Smooth muscle cell (in vitro differentiated cells): ENCODE measurements around the gene DGLUCY. TPM values are rescaled to one million over a fixed set of nuclear protein-coding genes. Genes with fewer than 3 reads are reported as not detected.

Source experiments
- DNase-seq: peaks from one replicate; lab custom pipeline; 2025; ENCODE audit not compliant: unreplicated experiment; lab: John Stamatoyannopoulos, UW
- H2AFZ ChIP-seq: fragments of 200-600 bp; sonication (generic); 2 replicates; pipeline ENCODE4 v1.6.0; 2016; ENCODE audit warnings: antibody characterized with exemption, low read depth, mild to moderate bottlenecking
- H3F3A ChIP-seq: fragments of 200-600 bp; sonication (generic); 2 replicates; pipeline ENCODE4 v1.6.0; 2017; ENCODE audit warnings: antibody characterized with exemption, low read depth
- H3K27ac ChIP-seq: fragments of 200-600 bp; sonication (generic); 2 replicates; pipeline ENCODE4 v1.5.1; 2016; ENCODE audit warnings: low read depth, mild to moderate bottlenecking
- H3K27me3 ChIP-seq: fragments of 200-600 bp; sonication (generic); 2 replicates; pipeline ENCODE4 v1.6.1; 2016; ENCODE audit warnings: low read depth, mild to moderate bottlenecking
- H3K36me3 ChIP-seq: fragments of 200-600 bp; sonication (generic); 2 replicates; pipeline ENCODE4 v1.5.1; 2016; ENCODE audit warnings: low read depth
- H3K4me1 ChIP-seq: fragments of 200-600 bp; sonication (generic); 2 replicates; pipeline ENCODE4 v1.5.1; 2016; ENCODE audit warnings: low read depth
- H3K4me2 ChIP-seq: fragments of 200-600 bp; sonication (generic); 2 replicates; pipeline ENCODE4 v1.6.0; 2016; ENCODE audit warnings: mild to moderate bottlenecking
- H3K4me3 ChIP-seq: fragments of 200-600 bp; sonication (generic); 2 replicates; pipeline ENCODE4 v1.5.1; 2016; ENCODE audit warnings: mild to moderate bottlenecking
- H3K79me2 ChIP-seq: fragments of 200-600 bp; sonication (generic); 2 replicates; pipeline ENCODE4 v1.6.0; 2016; ENCODE audit warnings: low read depth, mild to moderate bottlenecking
- H3K9ac ChIP-seq: fragments of 200-600 bp; sonication (generic); 2 replicates; pipeline ENCODE4 v1.6.0; 2016; ENCODE audit warnings: low read depth
- H3K9me3 ChIP-seq: fragments of 200-600 bp; sonication (generic); replicated peaks from 2 replicates; pipeline ENCODE4 v1.5.1; 2016; ENCODE audit warnings: low read depth
- H4K20me1 ChIP-seq: fragments of 200-600 bp; sonication (generic); 2 replicates; pipeline ENCODE4 v1.6.0; 2016; ENCODE audit warnings: low read depth
- whole genome bisulfite sequencing: methylation state at CpG from one replicate; pipeline ENCODE4 v1.1.7; 2016; ENCODE audit warnings: low lambda C conversion rate; 5-methylcytosine and 5-hydroxymethylcytosine counted together
- polyA plus RNA-seq: library from polyadenylated mRNA; unstranded; fragments of >200 nt; fragmentation: Nextera tagmentation; extraction: Ambion mirVana; gene quantifications from 2 replicates; pipeline ENCODE4 v1.2.1, GENCODE V29; 2016
- total RNA-seq: library from RNA; depleted of rRNA; stranded (reverse); fragments of >200 nt; gene quantifications from 2 replicates; pipeline ENCODE4 v1.2.3, GENCODE V29; 2014
- TF ChIP-seq, protein P1 (sequence below): fragments of 200-600 bp; sonication (generic); IDR thresholded peaks from 2 replicates; pipeline ENCODE4 v1.5.1; 2017; ENCODE audit warnings: borderline replicate concordance, mild to moderate bottlenecking, antibody characterized with exemption; ENCODE audit not compliant: insufficient read depth, poor library complexity, severe bottlenecking

Gene DGLUCY
- total and polyA plus RNA-seq, 2 experiments from 2014 or later = 9.7 to 11.3 TPM

DNA sequence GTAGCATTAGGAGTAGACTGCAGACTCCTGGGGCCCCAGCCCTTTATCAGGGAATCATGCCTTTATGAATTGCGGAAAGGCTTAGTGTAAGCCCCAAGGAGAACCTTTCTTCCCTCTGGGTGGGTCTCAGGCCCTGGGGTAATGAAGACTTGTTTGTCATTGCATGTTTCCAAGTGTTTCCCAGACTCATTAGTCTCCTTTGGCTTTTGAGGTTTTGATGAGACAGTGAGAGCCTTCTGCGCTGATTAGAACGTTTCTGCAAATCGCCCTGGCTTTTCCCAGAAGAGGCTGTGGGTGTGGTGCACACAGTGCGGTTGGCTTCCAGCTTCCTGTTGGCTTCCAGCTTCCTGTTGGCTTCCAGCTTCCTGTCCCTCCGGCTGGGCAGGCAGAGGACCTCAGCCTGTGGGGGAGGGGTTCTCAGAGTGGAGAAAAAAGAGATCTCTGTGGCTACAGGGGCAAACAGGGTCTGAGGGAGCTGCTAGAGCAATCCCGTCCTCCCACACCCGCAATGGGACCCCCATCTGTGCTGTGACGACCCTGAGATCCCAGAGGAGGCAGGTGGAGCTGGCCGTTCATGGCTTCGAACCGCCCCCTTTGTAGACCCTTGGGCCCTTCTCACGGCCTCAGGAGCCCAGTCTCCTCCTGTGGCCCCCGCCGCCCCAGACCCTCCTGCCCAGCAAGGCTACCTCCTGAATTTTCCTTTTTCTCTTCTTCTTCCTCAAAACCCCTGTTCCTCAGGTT lies 88.5 kb downstream of the DGLUCY start:
- Histone ChIP-seq H3K4me2 (no peak overlapping the region), H3K9me3 (no peaks in the 10 kb centered on the region), H2AFZ (no peak overlapping the region), H3K27ac (peak overlapping the region; percentile 13), H4K20me1 (no peaks in the 10 kb centered on the region), H3K27me3 (no peaks in the 10 kb centered on the region), H3K36me3 (no peaks in the 10 kb centered on the region), H3K4me3 (no peak overlapping the region), H3F3A (no peaks in the 10 kb centered on the region), H3K79me2 (no peaks in the 10 kb centered on the region), H3K9ac (no peak overlapping the region), H3K4me1 (no peaks in the 10 kb centered on the region)
- DNase-seq = no peak
- TF ChIP-seq, protein P1, sequence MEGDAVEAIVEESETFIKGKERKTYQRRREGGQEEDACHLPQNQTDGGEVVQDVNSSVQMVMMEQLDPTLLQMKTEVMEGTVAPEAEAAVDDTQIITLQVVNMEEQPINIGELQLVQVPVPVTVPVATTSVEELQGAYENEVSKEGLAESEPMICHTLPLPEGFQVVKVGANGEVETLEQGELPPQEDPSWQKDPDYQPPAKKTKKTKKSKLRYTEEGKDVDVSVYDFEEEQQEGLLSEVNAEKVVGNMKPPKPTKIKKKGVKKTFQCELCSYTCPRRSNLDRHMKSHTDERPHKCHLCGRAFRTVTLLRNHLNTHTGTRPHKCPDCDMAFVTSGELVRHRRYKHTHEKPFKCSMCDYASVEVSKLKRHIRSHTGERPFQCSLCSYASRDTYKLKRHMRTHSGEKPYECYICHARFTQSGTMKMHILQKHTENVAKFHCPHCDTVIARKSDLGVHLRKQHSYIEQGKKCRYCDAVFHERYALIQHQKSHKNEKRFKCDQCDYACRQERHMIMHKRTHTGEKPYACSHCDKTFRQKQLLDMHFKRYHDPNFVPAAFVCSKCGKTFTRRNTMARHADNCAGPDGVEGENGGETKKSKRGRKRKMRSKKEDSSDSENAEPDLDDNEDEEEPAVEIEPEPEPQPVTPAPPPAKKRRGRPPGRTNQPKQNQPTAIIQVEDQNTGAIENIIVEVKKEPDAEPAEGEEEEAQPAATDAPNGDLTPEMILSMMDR = no peak
- 73% methylated on average over 15 of the region's 15 CpGs for WGBS

DNA sequence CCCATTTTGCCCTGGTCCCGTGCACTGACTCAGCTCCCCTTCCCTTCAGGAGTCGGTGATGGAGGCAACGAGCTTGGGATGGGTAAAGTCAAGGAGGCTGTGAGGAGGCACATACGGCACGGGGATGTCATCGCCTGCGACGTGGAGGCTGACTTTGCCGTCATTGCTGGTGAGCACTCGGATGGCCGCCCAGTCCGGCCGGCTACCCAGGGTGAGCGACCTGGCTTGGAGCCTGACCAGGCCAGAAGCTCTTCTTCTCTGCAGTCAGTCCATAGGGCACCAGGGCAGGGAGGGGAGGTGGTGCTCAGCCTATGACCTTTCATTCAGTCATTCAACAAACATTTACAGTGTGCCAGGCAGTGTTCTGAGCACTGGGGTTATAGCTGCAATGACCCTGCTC lies 90.8 kb downstream of the DGLUCY start:
- Histone ChIP-seq H3K79me2 (no peaks in the 10 kb centered on the region), H3K9me3 (no peaks in the 10 kb centered on the region), H3K36me3 (no peaks in the 10 kb centered on the region), H3K4me1 (no peaks in the 10 kb centered on the region), H4K20me1 (no peaks in the 10 kb centered on the region), H3F3A (no peaks in the 10 kb centered on the region), H3K27ac (no peak overlapping the region), H3K9ac (no peak overlapping the region), H3K4me2 (no peak overlapping the region), H3K4me3 (no peak overlapping the region), H3K27me3 (no peaks in the 10 kb centered on the region), H2AFZ (no peak overlapping the region)
- WGBS = 97% methylated on average over 14 of the region's 14 CpGs
- DNase-seq = no peak
- TF ChIP-seq, protein P1 = no peak

DNA sequence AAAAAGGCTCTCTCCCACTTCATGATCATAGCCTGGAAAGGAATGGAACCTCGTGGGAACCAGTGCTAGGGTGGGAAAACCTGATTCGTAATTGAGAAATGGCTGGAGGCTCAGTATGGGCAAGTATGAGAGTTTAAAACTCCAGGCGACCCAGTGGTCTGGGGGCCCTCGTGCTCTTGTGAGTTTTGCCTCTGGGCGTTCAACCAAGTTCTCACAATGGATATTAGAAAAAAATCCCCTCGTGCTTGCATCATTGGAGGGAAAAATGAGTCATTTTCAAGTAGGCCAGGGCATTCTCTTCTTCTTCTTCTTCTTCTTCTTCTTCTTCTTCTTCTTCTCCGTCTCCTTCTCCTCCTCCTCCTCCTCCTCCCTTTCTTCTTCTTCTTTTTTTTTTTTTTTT lies 91.6 kb downstream of the DGLUCY start:
- no peak overlapping the region for H3K4me3 ChIP-seq
- 68% methylated on average over 7 of the region's 7 CpGs for WGBS

More for the DNA sequence above, 91.6 kb downstream of the DGLUCY start:
- DNase-seq = no peak
- TF ChIP-seq, protein P1 = no peak
- Histone ChIP-seq H4K20me1 (no peaks in the 10 kb centered on the region), H3K79me2 (no peaks in the 10 kb centered on the region), H3K9me3 (no peaks in the 10 kb centered on the region), H3K4me1 (no peaks in the 10 kb centered on the region), H3K9ac (no peak overlapping the region), H3F3A (no peaks in the 10 kb centered on the region), H2AFZ (no peak overlapping the region), H3K27me3 (no peaks in the 10 kb centered on the region), H3K4me2 (no peak overlapping the region), H3K27ac (no peak overlapping the region), H3K36me3 (no peaks in the 10 kb centered on the region)
